GM12878 (cell line): ENCODE data around the gene NME7. TPM values are rescaled to one million over a fixed set of nuclear protein-coding genes. Genes with fewer than 3 reads are reported as not detected.

Source experiments
- EP300 ChIP-seq, 2 experiments: fragments of 150-350 bp in 1 of 2; IDR thresholded peaks; 2 replicates each; pipeline ENCODE4 v1.6.1; 2011 to 2012; ENCODE audit warnings: low read depth in 2 of 2, low read length in 2 of 2, borderline replicate concordance in 1 of 2, improper control_type of control experiment in 1 of 2, inconsistent platforms in 1 of 2; ENCODE audit not compliant: control insufficient read depth in 1 of 2
- GATAD2B ChIP-seq: fragments of 450-650 bp; conservative IDR thresholded peaks from 2 replicates; pipeline ENCODE4 v1.6.1; 2017; ENCODE audit warnings: low read depth, mild to moderate bottlenecking, moderate library complexity
- IKZF2 ChIP-seq, 2 experiments: fragments of 450-650 bp; IDR thresholded peaks; 2 replicates each; pipeline ENCODE4 v1.6.1; 2017; ENCODE audit warnings: mild to moderate bottlenecking in 2 of 2, moderate library complexity in 2 of 2
- MTA2 ChIP-seq: fragments of 450-650 bp; IDR thresholded peaks from 2 replicates; pipeline ENCODE4 v1.6.1; 2016; ENCODE audit warnings: low read depth, mild to moderate bottlenecking, moderate library complexity
- NFIC ChIP-seq: IDR thresholded peaks from 2 replicates; pipeline ENCODE4 v1.6.1; 2012; ENCODE audit warnings: low read depth, mild to moderate bottlenecking, inconsistent platforms, low read length, moderate library complexity
- PML ChIP-seq: IDR thresholded peaks from 2 replicates; pipeline ENCODE4 v1.6.1; 2012; ENCODE audit warnings: low read length, inconsistent platforms
- POLR2A ChIP-seq: IDR thresholded peaks from 2 replicates; pipeline ENCODE4 v1.6.1; 2011; ENCODE audit warnings: low read depth, mild to moderate bottlenecking, low read length
- SIX5 ChIP-seq: IDR thresholded peaks from 2 replicates; pipeline ENCODE4 v1.6.1; 2011; ENCODE audit warnings: mild to moderate bottlenecking, low read depth, low read length, moderate library complexity; ENCODE audit not compliant: severe bottlenecking
- TARDBP ChIP-seq: IDR thresholded peaks from 2 replicates; pipeline ENCODE4 v1.6.1; 2016; ENCODE audit warnings: borderline replicate concordance
- polyA plus RNA-seq, 11 experiments: library from polyadenylated mRNA; depleted of rRNA in 4 of 11; unstranded in 6 of 11; stranded (reverse) in 5 of 11; fragments of >200 nt; fragmentation: Nextera tagmentation in 4 of 11; fragmentation: Illumina TruSeq in 1 of 11; extraction: Ambion mirVana in 4 of 11; extraction: Trizol in 1 of 11; gene quantifications; 1 replicate in 1 of 11; 2 replicates in 10 of 11; pipeline versions ENCODE4 v1.2.1 to v1.2.3, GENCODE V29; 2011 to 2016; ENCODE audit warnings: inconsistent platforms in 2 of 11, missing spikeins in 2 of 11, low read depth in 1 of 11
- total RNA-seq, 4 experiments: library from RNA; depleted of rRNA in 3 of 4; stranded (reverse); fragments of >200 nt in 3 of 4; fragmentation: Illumina TruSeq in 1 of 4; extraction: Trizol in 1 of 4; gene quantifications; 2 replicates each; pipeline versions ENCODE4 v1.2.1 to v1.2.3, GENCODE V29; 2013 to 2021
- TF ChIP-seq, protein P1 (sequence below): IDR thresholded peaks from 2 replicates; pipeline ENCODE4 v1.6.1; 2012; ENCODE audit warnings: mild to moderate bottlenecking, low read depth, low read length
- TF ChIP-seq, protein P2 (sequence below): IDR thresholded peaks from 2 replicates; pipeline ENCODE4 v1.6.1; 2012; ENCODE audit warnings: low read depth, low read length, improper control_type of control experiment
- TF ChIP-seq, protein P3 (sequence below): IDR thresholded peaks from 2 replicates; pipeline ENCODE4 v1.6.1; 2011; ENCODE audit warnings: borderline replicate concordance, low read depth, mild to moderate bottlenecking, moderate library complexity, mixed read lengths, low read length; ENCODE audit not compliant: insufficient read depth; ENCODE audit errors: extremely low read length
- TF ChIP-seq, protein P4 (sequence below): fragments of 450-650 bp; IDR thresholded peaks from 2 replicates; pipeline ENCODE4 v1.6.1; 2016; ENCODE audit warnings: mild to moderate bottlenecking
- TF ChIP-seq, protein P5 (sequence below): IDR thresholded peaks from 2 replicates; pipeline ENCODE4 v1.6.1; 2012; ENCODE audit warnings: low read depth, low read length, improper control_type of control experiment
- TF ChIP-seq, protein P6 (sequence below): fragments of 450-650 bp; IDR thresholded peaks from 2 replicates; pipeline ENCODE4 v1.6.1; 2017; ENCODE audit warnings: mild to moderate bottlenecking, moderate library complexity

NME7 gene
- total and polyA plus RNA-seq, 10 of the 15 experiments (the other 5 are each of a cell fraction or from before 2014, with no cell fraction given) = 1.5 to 15.6 (median 7.2) TPM

DNA sequence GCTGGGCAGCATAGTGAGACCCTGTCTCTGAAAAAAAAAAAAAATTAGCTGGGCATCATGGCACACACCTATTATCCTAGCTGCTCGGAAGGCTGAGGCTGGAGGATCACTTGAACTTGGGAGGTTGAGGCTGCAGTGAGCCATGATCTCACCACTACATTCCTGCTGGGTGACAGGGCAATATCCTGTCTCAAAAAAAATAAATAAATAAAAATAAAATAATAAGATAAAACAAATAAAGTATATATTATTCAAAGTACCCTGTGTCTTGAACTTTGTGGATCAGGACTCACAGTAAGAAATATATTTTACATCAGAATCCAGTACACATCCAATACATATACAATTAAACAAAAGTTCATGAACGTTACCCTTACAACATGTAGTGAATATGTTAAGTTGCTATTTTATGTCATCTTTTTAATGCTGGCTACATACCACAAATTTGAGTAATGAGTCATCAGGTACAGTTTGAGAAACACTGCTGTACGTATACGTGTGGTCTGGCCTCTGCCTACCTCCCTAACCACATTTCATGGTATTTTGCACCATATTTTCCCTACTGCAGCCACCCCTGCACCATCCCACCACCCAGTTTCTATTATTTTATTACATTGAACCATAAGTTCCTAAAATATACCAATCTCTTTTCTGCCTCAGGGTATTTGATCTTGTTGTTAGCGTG lies 4.4 kb downstream of the NME7 start (continued):
- TF ChIP-seq, protein P1, sequence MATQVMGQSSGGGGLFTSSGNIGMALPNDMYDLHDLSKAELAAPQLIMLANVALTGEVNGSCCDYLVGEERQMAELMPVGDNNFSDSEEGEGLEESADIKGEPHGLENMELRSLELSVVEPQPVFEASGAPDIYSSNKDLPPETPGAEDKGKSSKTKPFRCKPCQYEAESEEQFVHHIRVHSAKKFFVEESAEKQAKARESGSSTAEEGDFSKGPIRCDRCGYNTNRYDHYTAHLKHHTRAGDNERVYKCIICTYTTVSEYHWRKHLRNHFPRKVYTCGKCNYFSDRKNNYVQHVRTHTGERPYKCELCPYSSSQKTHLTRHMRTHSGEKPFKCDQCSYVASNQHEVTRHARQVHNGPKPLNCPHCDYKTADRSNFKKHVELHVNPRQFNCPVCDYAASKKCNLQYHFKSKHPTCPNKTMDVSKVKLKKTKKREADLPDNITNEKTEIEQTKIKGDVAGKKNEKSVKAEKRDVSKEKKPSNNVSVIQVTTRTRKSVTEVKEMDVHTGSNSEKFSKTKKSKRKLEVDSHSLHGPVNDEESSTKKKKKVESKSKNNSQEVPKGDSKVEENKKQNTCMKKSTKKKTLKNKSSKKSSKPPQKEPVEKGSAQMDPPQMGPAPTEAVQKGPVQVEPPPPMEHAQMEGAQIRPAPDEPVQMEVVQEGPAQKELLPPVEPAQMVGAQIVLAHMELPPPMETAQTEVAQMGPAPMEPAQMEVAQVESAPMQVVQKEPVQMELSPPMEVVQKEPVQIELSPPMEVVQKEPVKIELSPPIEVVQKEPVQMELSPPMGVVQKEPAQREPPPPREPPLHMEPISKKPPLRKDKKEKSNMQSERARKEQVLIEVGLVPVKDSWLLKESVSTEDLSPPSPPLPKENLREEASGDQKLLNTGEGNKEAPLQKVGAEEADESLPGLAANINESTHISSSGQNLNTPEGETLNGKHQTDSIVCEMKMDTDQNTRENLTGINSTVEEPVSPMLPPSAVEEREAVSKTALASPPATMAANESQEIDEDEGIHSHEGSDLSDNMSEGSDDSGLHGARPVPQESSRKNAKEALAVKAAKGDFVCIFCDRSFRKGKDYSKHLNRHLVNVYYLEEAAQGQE = no peak
- peak; percentile 24 to 71; a peak in 2 of 4 replicates for TF ChIP-seq IKZF2 (IDR thresholded peaks at IDR 0.05)
- TF ChIP-seq POLR2A = no peak
- TF ChIP-seq, protein P2, sequence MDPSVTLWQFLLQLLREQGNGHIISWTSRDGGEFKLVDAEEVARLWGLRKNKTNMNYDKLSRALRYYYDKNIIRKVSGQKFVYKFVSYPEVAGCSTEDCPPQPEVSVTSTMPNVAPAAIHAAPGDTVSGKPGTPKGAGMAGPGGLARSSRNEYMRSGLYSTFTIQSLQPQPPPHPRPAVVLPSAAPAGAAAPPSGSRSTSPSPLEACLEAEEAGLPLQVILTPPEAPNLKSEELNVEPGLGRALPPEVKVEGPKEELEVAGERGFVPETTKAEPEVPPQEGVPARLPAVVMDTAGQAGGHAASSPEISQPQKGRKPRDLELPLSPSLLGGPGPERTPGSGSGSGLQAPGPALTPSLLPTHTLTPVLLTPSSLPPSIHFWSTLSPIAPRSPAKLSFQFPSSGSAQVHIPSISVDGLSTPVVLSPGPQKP = no peak
- TF ChIP-seq, protein P3, sequence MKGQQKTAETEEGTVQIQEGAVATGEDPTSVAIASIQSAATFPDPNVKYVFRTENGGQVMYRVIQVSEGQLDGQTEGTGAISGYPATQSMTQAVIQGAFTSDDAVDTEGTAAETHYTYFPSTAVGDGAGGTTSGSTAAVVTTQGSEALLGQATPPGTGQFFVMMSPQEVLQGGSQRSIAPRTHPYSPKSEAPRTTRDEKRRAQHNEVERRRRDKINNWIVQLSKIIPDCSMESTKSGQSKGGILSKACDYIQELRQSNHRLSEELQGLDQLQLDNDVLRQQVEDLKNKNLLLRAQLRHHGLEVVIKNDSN = no peak
- TF ChIP-seq, protein P4, sequence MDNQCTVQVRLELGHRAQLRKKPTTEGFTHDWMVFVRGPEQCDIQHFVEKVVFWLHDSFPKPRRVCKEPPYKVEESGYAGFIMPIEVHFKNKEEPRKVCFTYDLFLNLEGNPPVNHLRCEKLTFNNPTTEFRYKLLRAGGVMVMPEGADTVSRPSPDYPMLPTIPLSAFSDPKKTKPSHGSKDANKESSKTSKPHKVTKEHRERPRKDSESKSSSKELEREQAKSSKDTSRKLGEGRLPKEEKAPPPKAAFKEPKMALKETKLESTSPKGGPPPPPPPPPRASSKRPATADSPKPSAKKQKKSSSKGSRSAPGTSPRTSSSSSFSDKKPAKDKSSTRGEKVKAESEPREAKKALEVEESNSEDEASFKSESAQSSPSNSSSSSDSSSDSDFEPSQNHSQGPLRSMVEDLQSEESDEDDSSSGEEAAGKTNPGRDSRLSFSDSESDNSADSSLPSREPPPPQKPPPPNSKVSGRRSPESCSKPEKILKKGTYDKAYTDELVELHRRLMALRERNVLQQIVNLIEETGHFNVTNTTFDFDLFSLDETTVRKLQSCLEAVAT = 0 out of 2 replicates have a peak, but pooled peaks have one; percentile 34
- TF ChIP-seq TARDBP = no peak
- no peak for TF ChIP-seq PML
- TF ChIP-seq, protein P5, sequence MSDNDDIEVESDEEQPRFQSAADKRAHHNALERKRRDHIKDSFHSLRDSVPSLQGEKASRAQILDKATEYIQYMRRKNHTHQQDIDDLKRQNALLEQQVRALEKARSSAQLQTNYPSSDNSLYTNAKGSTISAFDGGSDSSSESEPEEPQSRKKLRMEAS = no peak
- TF ChIP-seq MTA2 = peak; percentile 70
- TF ChIP-seq EP300 (IDR thresholded peaks at IDR 0.05; ENCODE audit: borderline replicate concordance in 1 of 2, control insufficient read depth in 1 of 2, low read depth in 2 of 2, low read length in 2 of 2) = peak; percentile 32 to 55; a peak in 2 of 4 replicates
- TF ChIP-seq, protein P6, sequence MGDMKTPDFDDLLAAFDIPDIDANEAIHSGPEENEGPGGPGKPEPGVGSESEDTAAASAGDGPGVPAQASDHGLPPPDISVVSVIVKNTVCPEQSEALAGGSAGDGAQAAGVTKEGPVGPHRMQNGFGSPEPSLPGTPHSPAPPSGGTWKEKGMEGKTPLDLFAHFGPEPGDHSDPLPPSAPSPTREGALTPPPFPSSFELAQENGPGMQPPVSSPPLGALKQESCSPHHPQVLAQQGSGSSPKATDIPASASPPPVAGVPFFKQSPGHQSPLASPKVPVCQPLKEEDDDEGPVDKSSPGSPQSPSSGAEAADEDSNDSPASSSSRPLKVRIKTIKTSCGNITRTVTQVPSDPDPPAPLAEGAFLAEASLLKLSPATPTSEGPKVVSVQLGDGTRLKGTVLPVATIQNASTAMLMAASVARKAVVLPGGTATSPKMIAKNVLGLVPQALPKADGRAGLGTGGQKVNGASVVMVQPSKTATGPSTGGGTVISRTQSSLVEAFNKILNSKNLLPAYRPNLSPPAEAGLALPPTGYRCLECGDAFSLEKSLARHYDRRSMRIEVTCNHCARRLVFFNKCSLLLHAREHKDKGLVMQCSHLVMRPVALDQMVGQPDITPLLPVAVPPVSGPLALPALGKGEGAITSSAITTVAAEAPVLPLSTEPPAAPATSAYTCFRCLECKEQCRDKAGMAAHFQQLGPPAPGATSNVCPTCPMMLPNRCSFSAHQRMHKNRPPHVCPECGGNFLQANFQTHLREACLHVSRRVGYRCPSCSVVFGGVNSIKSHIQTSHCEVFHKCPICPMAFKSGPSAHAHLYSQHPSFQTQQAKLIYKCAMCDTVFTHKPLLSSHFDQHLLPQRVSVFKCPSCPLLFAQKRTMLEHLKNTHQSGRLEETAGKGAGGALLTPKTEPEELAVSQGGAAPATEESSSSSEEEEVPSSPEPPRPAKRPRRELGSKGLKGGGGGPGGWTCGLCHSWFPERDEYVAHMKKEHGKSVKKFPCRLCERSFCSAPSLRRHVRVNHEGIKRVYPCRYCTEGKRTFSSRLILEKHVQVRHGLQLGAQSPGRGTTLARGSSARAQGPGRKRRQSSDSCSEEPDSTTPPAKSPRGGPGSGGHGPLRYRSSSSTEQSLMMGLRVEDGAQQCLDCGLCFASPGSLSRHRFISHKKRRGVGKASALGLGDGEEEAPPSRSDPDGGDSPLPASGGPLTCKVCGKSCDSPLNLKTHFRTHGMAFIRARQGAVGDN = no peak
- no peak for TF ChIP-seq SIX5
- TF ChIP-seq NFIC = peak; percentile 81; the same call in 1 of the 2 replicates
- no peak for TF ChIP-seq GATAD2B
